Right atrium auricular region (tissue), 2 donors: ENCODE data around the gene MBD3L2B. TPM values are rescaled to one million over a fixed set of nuclear protein-coding genes. Genes with fewer than 3 reads are reported as not detected.
A peak's percentile ranks its signal among the peaks of the same experiment; 100 is the strongest.
"Not testable (repeated sequence)": the region's sequence is repeated elsewhere in the genome, so short reads cannot be mapped to it uniquely, and the experiment has no call there.

Experiments used
- DNase-seq: peaks from one replicate; pipeline ENCODE4 v3.0.0-alpha.2; 2019; ENCODE audit warnings: low spot score
- H3K27ac ChIP-seq, 2 donors: fragments of 200-600 bp; sonication (generic); 1 replicate in 1 of 2; 2 replicates in 1 of 2; pipeline ENCODE4 v1.5.1; 2016 to 2019
- H3K27me3 ChIP-seq, 2 donors: fragments of 200-600 bp; sonication (generic); one replicate each; pipeline versions ENCODE4 v1.5.1 to v1.6.0; 2017 to 2019
- H3K36me3 ChIP-seq: fragments of 200-600 bp; sonication (generic); one replicate; pipeline ENCODE4 v1.5.1; 2016
- H3K4me1 ChIP-seq, 2 donors: fragments of 200-600 bp; sonication (generic); one replicate each; pipeline versions ENCODE4 v1.5.1 to v1.6.0; 2017 to 2019
- H3K4me3 ChIP-seq, 2 donors: fragments of 200-600 bp; sonication (generic); 1 replicate in 1 of 2; 2 replicates in 1 of 2; pipeline ENCODE4 v1.5.1; 2017 to 2019; ENCODE audit warnings: mild to moderate bottlenecking in 1 of 2, moderate library complexity in 1 of 2
- H3K9me3 ChIP-seq, 2 donors: fragments of 200-600 bp; sonication (generic); one replicate each; pipeline ENCODE4 v1.5.1; 2019
- total RNA-seq, 2 donors: library from RNA; depleted of rRNA; stranded (reverse); fragments of >200 nt; gene quantifications; one replicate each; pipeline ENCODE4 v1.1.0, GENCODE V29; 2016
- TF ChIP-seq, protein P1 (sequence below), 2 donors: fragments of 200-600 bp; sonication (generic); IDR thresholded peaks; one replicate each; pipeline ENCODE4 v1.5.1; 2019; ENCODE audit warnings: antibody characterized with exemption in 2 of 2

The MBD3L2B gene
- total RNA-seq, result not detected

DNA sequence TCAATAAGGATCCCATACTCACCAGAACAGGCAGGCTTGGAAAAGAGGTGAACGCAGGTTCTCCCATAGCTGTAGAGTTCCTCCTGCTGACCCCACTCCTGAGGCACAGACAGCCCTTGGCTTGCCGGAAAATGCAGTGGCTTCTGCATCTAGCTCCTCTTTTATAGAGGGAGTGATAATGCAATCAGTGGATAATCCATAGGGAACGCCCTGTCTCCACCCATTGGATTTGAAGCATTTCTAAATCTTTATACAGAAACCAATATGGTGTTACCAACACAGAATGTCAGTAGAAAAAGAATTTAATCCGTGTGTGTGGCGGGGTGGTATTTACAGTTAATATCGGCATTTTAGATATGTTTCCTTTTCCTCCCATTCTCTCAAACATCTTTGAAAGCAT is at the start of gene MBD3L2B:
MBD3L2B (minus strand) TSS at position 101 of the 400 bp plus-strand sequence; CDS start at position 67, 34 bp downstream.
- not testable (repeated sequence) for DNase-seq, H3K36me3 ChIP-seq, H3K9me3 ChIP-seq, H3K4me1 ChIP-seq, H3K27ac ChIP-seq, H3K4me3 ChIP-seq, H3K27me3 ChIP-seq

DNA sequence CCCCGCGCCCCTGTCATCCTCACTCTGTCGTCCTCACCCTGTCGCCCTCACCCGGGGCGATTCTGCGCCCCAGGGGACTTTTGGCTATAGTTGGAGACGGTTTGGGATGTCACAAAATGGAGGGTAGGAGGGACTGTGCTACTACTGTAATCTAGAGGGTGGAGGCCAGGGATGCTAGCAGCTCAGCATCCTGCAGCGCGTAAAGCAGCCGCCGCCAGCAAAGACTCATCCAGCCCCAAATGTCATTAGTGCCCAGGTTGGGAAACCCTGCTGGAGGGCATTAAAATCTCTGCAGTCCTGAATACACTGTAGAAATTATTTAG is 48.6 kb upstream of the MBD3L2B start:
- TF ChIP-seq, protein P1, sequence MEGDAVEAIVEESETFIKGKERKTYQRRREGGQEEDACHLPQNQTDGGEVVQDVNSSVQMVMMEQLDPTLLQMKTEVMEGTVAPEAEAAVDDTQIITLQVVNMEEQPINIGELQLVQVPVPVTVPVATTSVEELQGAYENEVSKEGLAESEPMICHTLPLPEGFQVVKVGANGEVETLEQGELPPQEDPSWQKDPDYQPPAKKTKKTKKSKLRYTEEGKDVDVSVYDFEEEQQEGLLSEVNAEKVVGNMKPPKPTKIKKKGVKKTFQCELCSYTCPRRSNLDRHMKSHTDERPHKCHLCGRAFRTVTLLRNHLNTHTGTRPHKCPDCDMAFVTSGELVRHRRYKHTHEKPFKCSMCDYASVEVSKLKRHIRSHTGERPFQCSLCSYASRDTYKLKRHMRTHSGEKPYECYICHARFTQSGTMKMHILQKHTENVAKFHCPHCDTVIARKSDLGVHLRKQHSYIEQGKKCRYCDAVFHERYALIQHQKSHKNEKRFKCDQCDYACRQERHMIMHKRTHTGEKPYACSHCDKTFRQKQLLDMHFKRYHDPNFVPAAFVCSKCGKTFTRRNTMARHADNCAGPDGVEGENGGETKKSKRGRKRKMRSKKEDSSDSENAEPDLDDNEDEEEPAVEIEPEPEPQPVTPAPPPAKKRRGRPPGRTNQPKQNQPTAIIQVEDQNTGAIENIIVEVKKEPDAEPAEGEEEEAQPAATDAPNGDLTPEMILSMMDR (IDR thresholded peaks at IDR 0.05), result no peak
- Histone ChIP-seq H3K27ac (peak overlapping the region; percentile 65 to 83), H3K27me3 (no peaks in the 10 kb centered on the region), H3K4me1 (peaks cover 0 to 11% of the 10 kb centered on the region in 2 donors), H3K9me3 (peaks cover 0 to 1% of the 10 kb centered on the region in 2 donors), H3K4me3 (peak overlapping the region; percentile 92 to 98), H3K36me3 (peaks cover 40% of the 10 kb centered on the region)
- DNase-seq, result no peak

DNA sequence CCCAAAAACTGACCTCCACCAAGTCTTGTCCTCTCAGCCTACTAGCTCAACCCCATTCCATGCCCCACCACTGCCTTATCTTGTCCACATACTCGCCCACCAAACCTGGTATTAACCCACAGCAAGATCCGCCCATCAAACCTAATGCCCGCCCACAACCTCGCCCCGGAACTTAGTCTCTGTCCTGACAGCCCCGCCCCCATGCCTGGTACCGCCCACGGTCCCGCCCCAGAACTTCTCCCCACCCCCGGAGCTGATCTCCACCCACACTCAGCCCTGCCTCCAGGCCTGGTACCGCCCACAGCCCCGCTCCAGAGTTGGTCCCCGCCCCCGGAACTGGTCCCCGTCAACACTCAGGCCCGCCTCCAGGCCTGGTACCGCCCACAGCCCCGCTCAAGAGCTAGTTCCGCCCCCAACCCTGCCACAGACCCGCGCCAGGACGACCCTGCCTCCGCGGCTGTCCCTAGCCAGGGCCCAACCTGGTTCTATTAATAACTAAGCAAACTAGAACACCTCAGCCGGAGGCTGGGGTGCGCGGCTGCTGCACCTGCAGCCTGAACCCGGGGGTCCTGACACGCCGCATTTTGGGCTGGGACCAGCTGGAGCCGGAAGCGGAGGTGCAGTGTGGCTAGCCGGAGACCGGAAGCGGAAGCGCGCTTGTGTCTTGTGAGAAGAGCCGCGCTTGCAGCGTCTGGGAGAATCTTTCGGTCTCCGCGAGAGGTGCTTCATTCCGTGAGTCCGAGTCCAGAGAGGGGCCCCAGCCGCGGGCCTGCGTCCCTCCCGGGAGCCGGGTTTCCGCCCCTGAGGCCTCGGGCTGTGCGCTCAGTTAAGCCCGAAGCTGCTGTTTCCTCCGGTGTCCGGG is 48.0 kb upstream of the MBD3L2B start, which contains the start of gene ZNF557:
ZNF557 (plus strand) TSS at position 662 of the 862 bp plus-strand sequence. CDS start 5,372 bp downstream, outside the sequence.
- peaks cover 0 to 11% of the 10 kb centered on the region in 2 donors for H3K4me1 ChIP-seq
- H3K36me3 ChIP-seq, result peaks cover 36% of the 10 kb centered on the region
- H3K27ac ChIP-seq, result peak within 1 kb of the TSS; percentile 65 to 83
- H3K27me3 ChIP-seq, result no peaks in the 10 kb centered on the region
- TF ChIP-seq, protein P1 (IDR thresholded peaks at IDR 0.05), result no peak
- H3K9me3 ChIP-seq, result no peaks in the 10 kb centered on the region
- peak within 1 kb of the TSS; percentile 92 to 98 for H3K4me3 ChIP-seq
- peak; percentile 97 for DNase-seq

DNA sequence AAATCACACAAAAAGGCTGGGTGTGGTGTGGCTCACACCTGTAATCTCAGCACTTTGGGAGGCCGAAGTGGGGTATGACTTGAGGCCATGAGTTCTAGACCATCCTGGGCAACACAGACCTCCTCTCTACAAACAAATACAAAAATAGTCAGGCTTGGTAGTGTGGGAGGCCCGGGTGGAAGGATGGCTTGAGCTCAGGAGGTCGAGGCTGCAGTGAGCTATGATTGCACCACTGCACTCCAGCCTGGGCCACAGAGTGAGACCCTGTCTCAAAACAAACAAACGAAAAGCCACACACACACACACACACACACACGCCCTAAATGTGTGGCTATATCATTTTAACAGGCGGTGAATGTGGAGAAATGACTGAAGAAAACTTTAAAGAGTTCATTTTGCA is 47.4 kb upstream of the MBD3L2B start:
- H3K27ac ChIP-seq, result no peak overlapping the region
- DNase-seq, result no peak
- no peaks in the 10 kb centered on the region for H3K9me3 ChIP-seq
- H3K4me3 ChIP-seq, result peak overlapping the region in 1 of 2 donors; percentile 98
- H3K36me3 ChIP-seq, result peaks cover 29% of the 10 kb centered on the region
- TF ChIP-seq, protein P1 (IDR thresholded peaks at IDR 0.05), result no peak
- peaks cover 0 to 11% of the 10 kb centered on the region in 2 donors for H3K4me1 ChIP-seq
- H3K27me3 ChIP-seq, result no peaks in the 10 kb centered on the region

DNA sequence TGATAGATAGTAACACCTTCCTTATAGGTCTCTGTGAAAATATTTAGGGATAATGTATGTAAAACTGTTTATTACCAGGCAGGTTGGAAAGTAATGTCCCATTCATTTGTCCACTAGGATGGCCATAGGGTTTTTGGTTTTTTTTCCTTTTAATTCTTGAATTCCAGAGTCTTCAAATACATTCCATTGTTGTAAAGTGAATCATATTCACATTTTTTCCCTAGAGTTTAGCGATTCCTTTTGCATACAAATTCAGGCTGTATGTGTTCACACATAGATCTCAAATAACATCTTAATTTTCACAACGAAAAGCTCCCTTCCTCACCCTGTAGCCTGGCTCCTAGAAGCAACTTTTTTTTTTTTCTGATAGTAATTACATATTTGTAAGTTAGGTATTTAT is 46.5 kb upstream of the MBD3L2B start:
- TF ChIP-seq, protein P1 (IDR thresholded peaks at IDR 0.05), result no peak
- Histone ChIP-seq H3K27ac (no peak overlapping the region), H3K4me3 (no peak overlapping the region), H3K4me1 (peaks cover 0 to 11% of the 10 kb centered on the region in 2 donors), H3K9me3 (no peaks in the 10 kb centered on the region), H3K36me3 (peaks cover 20% of the 10 kb centered on the region), H3K27me3 (no peaks in the 10 kb centered on the region)
- DNase-seq, result no peak

DNA sequence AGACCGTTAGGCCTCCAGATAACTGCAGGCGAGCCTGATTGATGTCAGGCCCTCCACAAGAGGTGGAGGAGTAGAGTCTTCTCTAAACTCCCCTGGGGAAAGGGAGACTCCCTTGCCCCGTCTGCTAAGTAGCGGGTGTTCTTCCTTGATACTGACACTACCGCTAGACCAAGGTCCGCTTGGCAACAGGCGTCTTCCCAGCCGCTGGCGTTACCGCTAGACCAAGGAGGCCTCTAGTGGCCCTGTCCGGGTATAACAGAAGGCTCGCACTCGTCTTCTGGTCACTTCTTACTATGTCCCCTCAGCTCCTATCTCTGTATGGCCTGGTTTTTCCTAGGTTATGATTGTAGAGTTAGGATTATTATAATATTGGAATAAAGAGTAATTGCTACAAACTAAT is 45.9 kb upstream of the MBD3L2B start:
- H3K4me3 ChIP-seq, DNase-seq, H3K27me3 ChIP-seq, H3K9me3 ChIP-seq, H3K27ac ChIP-seq: not testable (repeated sequence)
- Histone ChIP-seq H3K4me1 (peaks cover 0 to 11% of the 10 kb centered on the region in 2 donors), H3K36me3 (peaks cover 14% of the 10 kb centered on the region)
- TF ChIP-seq, protein P1 (IDR thresholded peaks at IDR 0.05), result peak in 1 of 2 donors; percentile 28
